OCI-LY1 (cell line): ENCODE data around the gene RBM20.

Experiments used
- H2AFZ ChIP-seq: fragments of 200-600 bp; sonication (generic), shearing (Covaris generic); 2 replicates; pipeline ENCODE4 v1.6.0; 2014; ENCODE audit warnings: antibody characterized with exemption, mild to moderate bottlenecking, low read length
- H3F3A ChIP-seq: fragments of 200-600 bp; sonication (generic), shearing (Covaris generic); 2 replicates; pipeline ENCODE4 v1.6.0; 2014; ENCODE audit warnings: mild to moderate bottlenecking, antibody characterized with exemption, low read length, moderate library complexity; ENCODE audit not compliant: insufficient read depth
- H3K27ac ChIP-seq: fragments of 200-600 bp; sonication (generic); 2 replicates; pipeline ENCODE4 v1.5.1; 2014; ENCODE audit warnings: low read length, mixed run types, mild to moderate bottlenecking, low read depth; ENCODE audit not compliant: poor library complexity, severe bottlenecking
- H3K27me3 ChIP-seq: fragments of 200-600 bp; sonication (generic); 2 replicates; pipeline ENCODE4 v1.6.0; 2014; ENCODE audit warnings: antibody characterized with exemption, mild to moderate bottlenecking, low read length, moderate library complexity; ENCODE audit not compliant: insufficient read depth
- H3K36me3 ChIP-seq: fragments of 200-600 bp; sonication (generic); 2 replicates; pipeline ENCODE4 v1.6.1; 2014; ENCODE audit warnings: mild to moderate bottlenecking, antibody characterized with exemption, low read length, moderate library complexity, mixed read lengths; ENCODE audit not compliant: insufficient read depth
- H3K4me1 ChIP-seq: fragments of 200-600 bp; sonication (generic); 2 replicates; pipeline ENCODE4 v1.5.1; 2014; ENCODE audit warnings: mild to moderate bottlenecking, low read length, moderate library complexity; ENCODE audit not compliant: insufficient read depth, severe bottlenecking
- H3K4me2 ChIP-seq: fragments of 200-600 bp; sonication (generic), shearing (Covaris generic); 2 replicates; pipeline ENCODE4 v1.6.1; 2014; ENCODE audit warnings: low read length
- H3K4me3 ChIP-seq: fragments of 200-600 bp; sonication (generic); 2 replicates; pipeline ENCODE4 v1.5.1; 2014; ENCODE audit warnings: low read length, low read depth, mild to moderate bottlenecking, mixed read lengths; ENCODE audit not compliant: poor library complexity, severe bottlenecking
- H3K79me2 ChIP-seq: fragments of 200-600 bp; shearing (Covaris generic); 2 replicates; pipeline ENCODE4 v1.6.1; 2016; ENCODE audit warnings: mixed run types, low read length, mixed read lengths; ENCODE audit not compliant: insufficient read depth
- H3K9ac ChIP-seq: fragments of 200-600 bp; sonication (generic), shearing (Covaris generic); 2 replicates; pipeline ENCODE4 v1.6.1; 2014; ENCODE audit warnings: mild to moderate bottlenecking, low read length, mixed read lengths
- H3K9me2 ChIP-seq: fragments of 200-600 bp; sonication (generic), shearing (Covaris generic); 2 replicates; pipeline ENCODE4 v1.6.1; 2014; ENCODE audit warnings: low read depth, mild to moderate bottlenecking, low read length, mixed read lengths
- H3K9me3 ChIP-seq: fragments of 200-600 bp; shearing (Covaris generic); 2 replicates; pipeline ENCODE4 v1.6.1; 2014; ENCODE audit warnings: low read length, mixed read lengths
- H4K20me1 ChIP-seq: fragments of 200-600 bp; sonication (generic), shearing (Covaris generic); 2 replicates; pipeline ENCODE4 v1.6.0; 2016; ENCODE audit warnings: mild to moderate bottlenecking, low read length; ENCODE audit not compliant: insufficient read depth
- CTCF ChIP-seq: fragments of 200-600 bp; sonication (generic), shearing (Covaris generic); IDR thresholded peaks from 2 replicates; pipeline ENCODE4 v1.5.1; 2017; ENCODE audit warnings: mild to moderate bottlenecking, antibody characterized with exemption, low read length, moderate library complexity, mixed read lengths
- EZH2 ChIP-seq: fragments of 200-600 bp; sonication (generic), shearing (Covaris generic); IDR thresholded peaks from 2 replicates; pipeline ENCODE4 v1.8.0; 2017; ENCODE audit warnings: borderline replicate concordance, mixed run types, mild to moderate bottlenecking, antibody characterized with exemption, low read length, moderate library complexity, mixed read lengths

Gene RBM20

DNA sequence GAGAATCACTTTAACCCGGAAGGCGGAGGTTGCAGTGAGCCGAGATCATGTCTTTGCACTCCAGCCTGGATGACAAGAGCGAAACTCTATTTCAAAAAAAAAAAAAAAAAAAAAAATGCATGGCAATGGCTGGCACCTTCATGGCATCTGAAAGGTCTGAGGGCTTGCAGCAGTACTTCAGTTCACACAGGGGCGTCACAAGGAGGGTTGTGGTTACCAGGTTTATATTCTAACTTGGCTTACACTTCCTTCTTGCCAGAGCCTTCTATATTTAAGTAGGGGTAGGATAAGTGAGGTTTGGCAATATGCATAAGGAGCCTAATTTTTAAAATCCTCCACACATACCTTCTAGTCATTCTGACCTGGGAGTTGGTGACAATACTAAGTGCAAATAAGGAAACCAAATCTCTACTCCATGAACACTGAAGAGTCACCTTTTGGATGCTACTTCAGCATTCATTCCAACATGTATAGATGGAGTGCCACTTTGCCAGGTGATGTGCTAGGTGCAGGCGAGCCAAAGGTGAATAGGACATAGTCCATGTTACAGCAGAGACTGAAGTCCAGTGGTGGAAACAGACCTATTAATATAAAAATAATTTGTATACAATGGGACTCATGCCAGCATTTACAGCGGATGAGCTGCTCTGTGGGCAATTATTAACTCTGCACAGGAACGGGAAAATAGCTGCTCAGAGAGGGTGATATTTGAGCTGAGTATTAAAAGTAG lies 169.8 kb downstream of the RBM20 start:
- Histone ChIP-seq H3K27ac (no peak overlapping the region), H4K20me1 (no peaks in the 10 kb centered on the region), H3K9ac (no peak overlapping the region), H3K27me3 (no peaks in the 10 kb centered on the region), H3K4me2 (no peak overlapping the region), H3K4me1 (peaks cover 12% of the 10 kb centered on the region), H3K9me2 (no peaks in the 10 kb centered on the region), H3K9me3 (no peaks in the 10 kb centered on the region), H3K79me2 (no peaks in the 10 kb centered on the region), H2AFZ (no peak overlapping the region), H3K36me3 (no peaks in the 10 kb centered on the region), H3F3A (no peaks in the 10 kb centered on the region), H3K4me3 (no peak overlapping the region)
- no peak for TF ChIP-seq CTCF

- Histone ChIP-seq H2AFZ (no peak overlapping the region), H3K9me3 (no peaks in the 10 kb centered on the region), H3K4me2 (no peak overlapping the region), H3K27ac (no peak overlapping the region), H3K36me3 (no peaks in the 10 kb centered on the region), H4K20me1 (no peaks in the 10 kb centered on the region), H3K9me2 (no peaks in the 10 kb centered on the region), H3K27me3 (no peaks in the 10 kb centered on the region), H3F3A (no peaks in the 10 kb centered on the region), H3K79me2 (no peaks in the 10 kb centered on the region), H3K4me1 (peaks cover 12% of the 10 kb centered on the region), H3K4me3 (no peak overlapping the region), H3K9ac (no peak overlapping the region)
- TF ChIP-seq CTCF: no peak
- TF ChIP-seq EZH2: no peak
Measured at GRCh38 chr10:110815354-110816004, 171.3 kb downstream of the RBM20 start.

DNA sequence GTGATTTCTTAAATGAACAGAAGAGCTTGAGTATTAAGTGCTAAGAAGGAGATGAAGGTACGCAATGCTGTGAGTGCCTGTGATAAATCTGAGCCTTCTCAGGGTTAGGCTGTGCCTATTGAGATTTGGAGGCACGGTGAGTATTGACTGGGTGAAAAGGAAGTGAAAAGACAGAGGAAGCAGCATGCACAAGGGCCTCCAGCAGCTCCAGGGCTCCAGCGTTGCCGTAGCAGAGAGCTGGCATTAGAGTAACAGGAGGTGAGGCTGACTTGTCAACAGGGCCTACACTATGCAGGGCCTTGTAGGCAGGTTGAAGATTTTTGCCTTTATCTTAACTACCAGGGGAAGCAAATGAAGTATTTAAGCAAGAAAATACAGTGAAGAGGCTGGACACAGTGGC lies 173.5 kb downstream of the RBM20 start:
- Histone ChIP-seq H3K4me1 (peaks cover 23% of the 10 kb centered on the region), H3K9me3 (no peaks in the 10 kb centered on the region), H2AFZ (no peak overlapping the region), H3K27me3 (no peaks in the 10 kb centered on the region), H4K20me1 (no peaks in the 10 kb centered on the region), H3K4me3 (no peak overlapping the region), H3K27ac (no peak overlapping the region), H3K36me3 (no peaks in the 10 kb centered on the region), H3K9me2 (no peaks in the 10 kb centered on the region), H3K4me2 (no peak overlapping the region), H3K79me2 (no peaks in the 10 kb centered on the region), H3F3A (no peaks in the 10 kb centered on the region), H3K9ac (no peak overlapping the region)
- TF ChIP-seq EZH2 (no peak), CTCF (no peak)
